ENCODE measurements around the gene STRA8.
"Not testable (repeated sequence)": the region's sequence is repeated elsewhere in the genome, so short reads cannot be mapped to it uniquely, and the experiment has no call there.

DNA sequence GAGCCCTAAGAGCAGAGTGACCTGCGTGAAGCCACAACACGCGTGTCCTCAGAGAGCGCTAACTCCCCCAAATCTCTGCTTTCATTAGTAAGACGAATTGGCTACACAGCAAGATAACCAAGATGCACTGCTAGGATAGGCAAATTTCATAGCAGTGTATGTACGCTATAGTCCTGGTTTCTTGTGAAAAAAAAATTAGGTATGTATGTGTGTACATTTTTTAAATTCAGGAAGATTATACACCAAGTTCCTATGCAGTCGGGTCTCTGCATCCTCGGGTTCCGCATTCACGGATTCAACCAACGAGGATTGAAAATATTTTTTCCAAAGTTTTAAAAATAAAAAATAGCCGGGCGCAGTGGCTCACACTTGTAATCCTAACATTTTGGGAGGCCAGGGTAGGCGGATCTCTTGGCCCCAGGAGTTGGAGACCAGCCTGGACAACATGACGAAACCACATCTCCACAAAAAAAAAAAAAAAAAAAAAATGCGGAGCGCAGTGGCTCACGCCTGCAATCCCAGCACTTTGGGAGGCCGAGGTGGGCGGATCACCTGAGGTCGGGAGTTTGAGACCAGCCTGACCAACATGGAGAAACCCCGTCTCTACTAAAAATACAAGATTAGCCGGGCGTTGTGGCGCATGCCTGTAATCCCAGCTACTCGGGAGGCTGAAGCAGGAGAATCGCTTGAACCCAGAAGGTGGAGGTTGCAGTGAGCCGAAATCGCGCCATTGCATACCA is 21.5 kb upstream of the STRA8 start:
- TF ChIP-seq TAF1, POLR2AphosphoS5, POLR2A (IDR thresholded peaks at IDR 0.05; ENCODE audit: low read depth, low read length): not testable (repeated sequence)
